GM23338 (cell line): ENCODE results near the gene OR5M8. TPM values are rescaled to one million over a fixed set of nuclear protein-coding genes. Genes with fewer than 3 reads are reported as not detected.

Experiments used
- ATAC-seq: fragments of 200-7000 bp; cut with Tn5 transposase; 3 replicates; pipeline ENCODE4 v1.9.1; 2020
- DNase-seq: peaks from one replicate; pipeline ENCODE4 v3.0.0-alpha.2; 2015; ENCODE audit warnings: low spot score
- H2AFZ ChIP-seq: fragments of 200-600 bp; sonication (generic); 2 replicates; pipeline ENCODE4 v1.8.0; 2016; ENCODE audit warnings: antibody characterized with exemption, mild to moderate bottlenecking, moderate library complexity
- H3F3A ChIP-seq: fragments of 200-600 bp; sonication (generic); replicated peaks from 2 replicates; pipeline ENCODE4 v1.8.0; 2017; ENCODE audit warnings: antibody characterized with exemption, mixed run types, low read depth
- H3K27ac ChIP-seq: fragments of 200-600 bp; sonication (generic); 2 replicates; pipeline ENCODE4 v1.6.1; 2016; ENCODE audit warnings: low read depth
- H3K27me3 ChIP-seq: fragments of 200-600 bp; sonication (generic); 2 replicates; pipeline ENCODE4 v1.8.0; 2016; ENCODE audit warnings: mild to moderate bottlenecking, mixed run types, moderate library complexity; ENCODE audit not compliant: insufficient read depth
- H3K36me3 ChIP-seq: fragments of 200-600 bp; sonication (generic); 2 replicates; pipeline ENCODE4 v1.8.0; 2016; ENCODE audit warnings: mild to moderate bottlenecking; ENCODE audit not compliant: insufficient read depth
- H3K4me1 ChIP-seq: fragments of 200-600 bp; sonication (generic); 2 replicates; pipeline ENCODE4 v1.8.0; 2016; ENCODE audit warnings: mild to moderate bottlenecking, moderate library complexity; ENCODE audit not compliant: insufficient read depth
- H3K4me2 ChIP-seq: fragments of 200-600 bp; sonication (generic); 2 replicates; pipeline ENCODE4 v1.7.1; 2017; ENCODE audit warnings: mixed run types
- H3K4me3 ChIP-seq: fragments of 200-600 bp; sonication (generic); 2 replicates; pipeline ENCODE4 v1.6.1; 2016; ENCODE audit warnings: mixed run types
- H3K79me2 ChIP-seq: fragments of 200-600 bp; sonication (generic); replicated peaks from 2 replicates; pipeline ENCODE4 v1.8.0; 2017; ENCODE audit warnings: mild to moderate bottlenecking; ENCODE audit not compliant: insufficient read depth
- H3K9me2 ChIP-seq: fragments of 200-600 bp; sonication (generic); 2 replicates; pipeline ENCODE4 v1.8.0; 2017; ENCODE audit not compliant: insufficient read depth
- H4K20me1 ChIP-seq: fragments of 200-600 bp; sonication (generic); replicated peaks from 2 replicates; pipeline ENCODE4 v1.8.0; 2017; ENCODE audit warnings: mild to moderate bottlenecking; ENCODE audit not compliant: insufficient read depth
- H3K27ac Mint-ChIP-seq: 2 replicates; pipeline ENCODE4 v1.8.0; 2020; ENCODE audit warnings: inconsistent platforms, mild to moderate bottlenecking, moderate library complexity, mixed read lengths
- H3K27me3 Mint-ChIP-seq: 3 replicates; pipeline ENCODE4 v1.8.0; 2022; ENCODE audit warnings: low read depth, mild to moderate bottlenecking, moderate library complexity, mixed read lengths, inconsistent platforms; ENCODE audit not compliant: insufficient read depth, poor library complexity
- H3K36me3 Mint-ChIP-seq: 3 replicates; pipeline ENCODE4 v1.8.0; 2021; ENCODE audit warnings: low read depth, mild to moderate bottlenecking, inconsistent platforms, moderate library complexity, mixed read lengths
- H3K4me1 Mint-ChIP-seq: 3 replicates; pipeline ENCODE4 v1.8.0; 2020; ENCODE audit warnings: mild to moderate bottlenecking, inconsistent platforms, mixed read lengths
- H3K4me3 Mint-ChIP-seq: 3 replicates; pipeline ENCODE4 v1.8.0; 2021; ENCODE audit warnings: moderate library complexity, mild to moderate bottlenecking, inconsistent platforms, mixed read lengths
- H3K9me3 Mint-ChIP-seq: 3 replicates; pipeline ENCODE4 v1.8.0; 2020; ENCODE audit warnings: moderate library complexity, mild to moderate bottlenecking, inconsistent platforms, mixed read lengths
- CREB1 ChIP-seq: fragments of 250-450 bp; sonication (Bioruptor Pico); IDR thresholded peaks from 2 replicates; pipeline ENCODE4 v1.5.0; 2020; ENCODE audit warnings: low read depth, mild to moderate bottlenecking, moderate library complexity
- EZH2 ChIP-seq: fragments of 200-600 bp; sonication (generic); IDR thresholded peaks from one replicate; pipeline ENCODE4 v1.8.0; 2017; ENCODE audit warnings: antibody characterized with exemption, mild to moderate bottlenecking, low read depth; ENCODE audit not compliant: unreplicated experiment
- EZH2phosphoT487 ChIP-seq: fragments of 200-600 bp; sonication (generic); IDR thresholded peaks from one replicate; pipeline ENCODE4 v1.8.1; 2018; ENCODE audit warnings: antibody characterized with exemption; ENCODE audit not compliant: unreplicated experiment
- JUNB ChIP-seq: IDR thresholded peaks from one replicate; pipeline ENCODE4 v1.6.1; 2016; ENCODE audit warnings: antibody characterized with exemption; ENCODE audit not compliant: unreplicated experiment
- NANOG ChIP-seq: IDR thresholded peaks from 2 replicates; pipeline ENCODE4 v1.6.1; 2016; ENCODE audit warnings: antibody characterized with exemption, borderline replicate concordance
- POLR2AphosphoS5 ChIP-seq: IDR thresholded peaks from 2 replicates; pipeline ENCODE4 v1.6.1; 2016; ENCODE audit warnings: antibody characterized with exemption, low read depth
- REST ChIP-seq: IDR thresholded peaks from one replicate; pipeline ENCODE4 v1.6.1; 2018; ENCODE audit warnings: antibody characterized with exemption; ENCODE audit not compliant: unreplicated experiment
- STAT1 ChIP-seq: IDR thresholded peaks from one replicate; pipeline ENCODE4 v1.6.1; 2016; ENCODE audit warnings: antibody characterized with exemption; ENCODE audit not compliant: unreplicated experiment
- ZNF114 ChIP-seq: fragments of 250-450 bp; sonication (Bioruptor Pico); IDR thresholded peaks from 2 replicates; pipeline ENCODE4 v1.5.0; 2020; ENCODE audit warnings: mild to moderate bottlenecking, moderate library complexity
- ZNF331 ChIP-seq: fragments of 250-450 bp; sonication (Bioruptor Pico); IDR thresholded peaks from 2 replicates; pipeline ENCODE4 v1.5.0; 2020; ENCODE audit warnings: low read depth, mild to moderate bottlenecking, moderate library complexity
- ZNF462 ChIP-seq: fragments of 250-450 bp; sonication (Bioruptor Pico); IDR thresholded peaks from 2 replicates; pipeline ENCODE4 v1.5.0; 2020; ENCODE audit warnings: mild to moderate bottlenecking, moderate library complexity
- polyA plus RNA-seq: library from polyadenylated mRNA; unstranded; fragments of >200 nt; fragmentation: Nextera tagmentation; extraction: Ambion mirVana; gene quantifications from 2 replicates; pipeline ENCODE4 v1.2.1, GENCODE V29; 2016
- total RNA-seq: library from RNA; depleted of rRNA; stranded (reverse); fragments of >200 nt; shearing (Covaris generic); gene quantifications from 2 replicates; pipeline ENCODE4 v1.2.3, GENCODE V29; 2014
- TF ChIP-seq, protein P1 (sequence below): IDR thresholded peaks from 2 replicates; pipeline ENCODE4 v1.6.1; 2016; ENCODE audit warnings: antibody characterized with exemption
- TF ChIP-seq, protein P2 (sequence below), 2 experiments: fragments of 200-600 bp in 1 of 2; sonication (generic) in 1 of 2; conservative IDR thresholded peaks; 2 replicates each; pipeline versions ENCODE4 v1.5.1 to v1.6.1; 2016 to 2017; ENCODE audit warnings: antibody characterized with exemption in 2 of 2, low read depth in 2 of 2, mild to moderate bottlenecking in 2 of 2, moderate library complexity in 1 of 2

The OR5M8 gene
- total and polyA plus RNA-seq, 2 experiments from 2014 or later: not detected

- H3K27ac ChIP-seq: no peak overlapping the region
- no peaks in the 10 kb centered on the region for H3F3A ChIP-seq
- no peak overlapping the region for H2AFZ ChIP-seq
- Mint-ChIP-seq H3K4me1 (no peaks in the 10 kb centered on the region), H3K9me3 (peaks cover 5% of the 10 kb centered on the region; the same call in 2 of the 3 replicates), H3K27ac (no peak overlapping the region), H3K36me3 (no peaks in the 10 kb centered on the region; the same call in 2 of the 3 replicates), H3K4me3 (no peak overlapping the region), H3K27me3 (no peaks in the 10 kb centered on the region)
- ATAC-seq (no peak), DNase-seq (no peak)
- no peak overlapping the region for H3K4me2 ChIP-seq
- H3K9me2 ChIP-seq: no peaks in the 10 kb centered on the region
- H4K20me1 ChIP-seq: no peaks in the 10 kb centered on the region
- TF ChIP-seq, protein P1, sequence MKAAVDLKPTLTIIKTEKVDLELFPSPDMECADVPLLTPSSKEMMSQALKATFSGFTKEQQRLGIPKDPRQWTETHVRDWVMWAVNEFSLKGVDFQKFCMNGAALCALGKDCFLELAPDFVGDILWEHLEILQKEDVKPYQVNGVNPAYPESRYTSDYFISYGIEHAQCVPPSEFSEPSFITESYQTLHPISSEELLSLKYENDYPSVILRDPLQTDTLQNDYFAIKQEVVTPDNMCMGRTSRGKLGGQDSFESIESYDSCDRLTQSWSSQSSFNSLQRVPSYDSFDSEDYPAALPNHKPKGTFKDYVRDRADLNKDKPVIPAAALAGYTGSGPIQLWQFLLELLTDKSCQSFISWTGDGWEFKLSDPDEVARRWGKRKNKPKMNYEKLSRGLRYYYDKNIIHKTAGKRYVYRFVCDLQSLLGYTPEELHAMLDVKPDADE: no peak
- TF ChIP-seq, protein P2, sequence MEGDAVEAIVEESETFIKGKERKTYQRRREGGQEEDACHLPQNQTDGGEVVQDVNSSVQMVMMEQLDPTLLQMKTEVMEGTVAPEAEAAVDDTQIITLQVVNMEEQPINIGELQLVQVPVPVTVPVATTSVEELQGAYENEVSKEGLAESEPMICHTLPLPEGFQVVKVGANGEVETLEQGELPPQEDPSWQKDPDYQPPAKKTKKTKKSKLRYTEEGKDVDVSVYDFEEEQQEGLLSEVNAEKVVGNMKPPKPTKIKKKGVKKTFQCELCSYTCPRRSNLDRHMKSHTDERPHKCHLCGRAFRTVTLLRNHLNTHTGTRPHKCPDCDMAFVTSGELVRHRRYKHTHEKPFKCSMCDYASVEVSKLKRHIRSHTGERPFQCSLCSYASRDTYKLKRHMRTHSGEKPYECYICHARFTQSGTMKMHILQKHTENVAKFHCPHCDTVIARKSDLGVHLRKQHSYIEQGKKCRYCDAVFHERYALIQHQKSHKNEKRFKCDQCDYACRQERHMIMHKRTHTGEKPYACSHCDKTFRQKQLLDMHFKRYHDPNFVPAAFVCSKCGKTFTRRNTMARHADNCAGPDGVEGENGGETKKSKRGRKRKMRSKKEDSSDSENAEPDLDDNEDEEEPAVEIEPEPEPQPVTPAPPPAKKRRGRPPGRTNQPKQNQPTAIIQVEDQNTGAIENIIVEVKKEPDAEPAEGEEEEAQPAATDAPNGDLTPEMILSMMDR (conservative IDR thresholded peaks at IDR 0.05; ENCODE audit: low read depth in 2 of 2): no peak
- TF ChIP-seq NANOG (no peak), ZNF114 (CRISPR knock-in tag) (no peak), STAT1 (no peak), EZH2phosphoT487 (no peak), REST (no peak), JUNB (no peak), CREB1 (CRISPR knock-in tag) (no peak), EZH2 (no peak), ZNF462 (CRISPR knock-in tag) (no peak), ZNF331 (CRISPR knock-in tag) (no peak), POLR2AphosphoS5 (no peak)
- no peak overlapping the region for H3K4me3 ChIP-seq
- no peaks in the 10 kb centered on the region for H3K79me2 ChIP-seq
- H3K27me3 ChIP-seq: no peaks in the 10 kb centered on the region
- no peaks in the 10 kb centered on the region for H3K4me1 ChIP-seq
- no peaks in the 10 kb centered on the region for H3K36me3 ChIP-seq
Measured at GRCh38 chr11:56513280-56513679, 22.1 kb upstream of the OR5M8 start.
